ENCODE measurements around the gene CASR. TPM values are rescaled to one million over a fixed set of nuclear protein-coding genes. Genes with fewer than 3 reads are reported as not detected.
A peak's percentile ranks its signal among the peaks of the same experiment; 100 is the strongest.

Gene CASR
- total RNA-seq, 1 donor: not detected

- Histone ChIP-seq H3K27ac (ENCODE audit: low read depth, low read length) (no peak overlapping the region), H3K4me3 (ENCODE audit: insufficient read depth, low read length) (no peak overlapping the region)
These were observed 114.8 kb downstream of the CASR start for GRCh38 chr3:122298239-122298638.

GRCh38 chr3:122299215-122299614 is 115.7 kb downstream of the CASR start:
- Histone ChIP-seq H2AFZ (ENCODE audit: low read length) (no peak overlapping the region), H3K4me2 (ENCODE audit: insufficient read depth, low read length) (no peak overlapping the region), H4K20me1 (ENCODE audit: insufficient read depth, low read length) (no peaks in the 10 kb centered on the region), H3K79me2 (ENCODE audit: insufficient read depth, low read length) (no peaks in the 10 kb centered on the region), H3K4me1 (ENCODE audit: insufficient read depth, low read length) (no peaks in the 10 kb centered on the region), H3K36me3 (ENCODE audit: insufficient read depth, low read length) (no peaks in the 10 kb centered on the region), H3K9me3 (ENCODE audit: low read depth, low read length) (no peaks in the 10 kb centered on the region), H3K4me3 (ENCODE audit: insufficient read depth, low read length) (no peak overlapping the region), H3K27ac (ENCODE audit: low read depth, low read length) (no peak overlapping the region), H3K27me3 (ENCODE audit: insufficient read depth, low read length) (no peaks in the 10 kb centered on the region)
- no peak for DNase-seq (ENCODE audit: insufficient read length, low spot score, missing footprints)
- no peak for TF ChIP-seq CTCF (IDR thresholded peaks at IDR 0.05; ENCODE audit: extremely low read depth, low read depth, low read length)

More at GRCh38 chr3:122298239-122298638, 114.8 kb downstream of the CASR start:
- no peaks in the 10 kb centered on the region for H4K20me1 ChIP-seq (ENCODE audit: insufficient read depth, low read length)
- DNase-seq (ENCODE audit: insufficient read length, low spot score, missing footprints): no peak
- no peaks in the 10 kb centered on the region for H3K36me3 ChIP-seq (ENCODE audit: insufficient read depth, low read length)
- TF ChIP-seq CTCF (IDR thresholded peaks at IDR 0.05; ENCODE audit: extremely low read depth, low read depth, low read length): no peak
- H3K79me2 ChIP-seq (ENCODE audit: insufficient read depth, low read length): no peaks in the 10 kb centered on the region
- H3K4me1 ChIP-seq (ENCODE audit: insufficient read depth, low read length): no peaks in the 10 kb centered on the region
- H3K4me2 ChIP-seq (ENCODE audit: insufficient read depth, low read length): no peak overlapping the region
- H3K9me3 ChIP-seq (ENCODE audit: low read depth, low read length): no peaks in the 10 kb centered on the region
- no peaks in the 10 kb centered on the region for H3K27me3 ChIP-seq (ENCODE audit: insufficient read depth, low read length)
- H2AFZ ChIP-seq (ENCODE audit: low read length): no peak overlapping the region

- no peak overlapping the region for H3K27ac ChIP-seq (ENCODE audit: low read depth, low read length)
- H3K4me3 ChIP-seq (ENCODE audit: insufficient read depth, low read length): no peak overlapping the region
- no peaks in the 10 kb centered on the region for H4K20me1 ChIP-seq (ENCODE audit: insufficient read depth, low read length)
- H3K36me3 ChIP-seq (ENCODE audit: insufficient read depth, low read length): no peaks in the 10 kb centered on the region
- H3K4me1 ChIP-seq (ENCODE audit: insufficient read depth, low read length): no peaks in the 10 kb centered on the region
- no peaks in the 10 kb centered on the region for H3K9me3 ChIP-seq (ENCODE audit: low read depth, low read length)
- no peak overlapping the region for H2AFZ ChIP-seq (ENCODE audit: low read length)
- no peaks in the 10 kb centered on the region for H3K79me2 ChIP-seq (ENCODE audit: insufficient read depth, low read length)
- H3K27me3 ChIP-seq (ENCODE audit: insufficient read depth, low read length): no peaks in the 10 kb centered on the region
- no peak overlapping the region for H3K4me2 ChIP-seq (ENCODE audit: insufficient read depth, low read length)
- TF ChIP-seq CTCF (IDR thresholded peaks at IDR 0.05; ENCODE audit: extremely low read depth, low read depth, low read length): peak; percentile 42
- DNase-seq (ENCODE audit: insufficient read length, low spot score, missing footprints): no peak
These were observed 116.5 kb downstream of the CASR start for GRCh38 chr3:122299872-122300460.

- H2AFZ ChIP-seq (ENCODE audit: low read length): no peak overlapping the region
- no peak for TF ChIP-seq CTCF (IDR thresholded peaks at IDR 0.05; ENCODE audit: extremely low read depth, low read depth, low read length)
These were observed 117.6 kb downstream of the CASR start for GRCh38 chr3:122301063-122301462.

More at GRCh38 chr3:122301063-122301462, 117.6 kb downstream of the CASR start:
- H3K27me3 ChIP-seq (ENCODE audit: insufficient read depth, low read length): no peaks in the 10 kb centered on the region
- no peaks in the 10 kb centered on the region for H3K4me1 ChIP-seq (ENCODE audit: insufficient read depth, low read length)
- no peaks in the 10 kb centered on the region for H3K36me3 ChIP-seq (ENCODE audit: insufficient read depth, low read length)
- H3K9me3 ChIP-seq (ENCODE audit: low read depth, low read length): no peaks in the 10 kb centered on the region
- peak; percentile 66 for DNase-seq (ENCODE audit: insufficient read length, low spot score, missing footprints)
- no peak overlapping the region for H3K4me2 ChIP-seq (ENCODE audit: insufficient read depth, low read length)
- H3K4me3 ChIP-seq (ENCODE audit: insufficient read depth, low read length): no peak overlapping the region
- H3K79me2 ChIP-seq (ENCODE audit: insufficient read depth, low read length): no peaks in the 10 kb centered on the region
- H4K20me1 ChIP-seq (ENCODE audit: insufficient read depth, low read length): no peaks in the 10 kb centered on the region
- H3K27ac ChIP-seq (ENCODE audit: low read depth, low read length): no peak overlapping the region
